ENCODE measurements around the gene ELOVL2. TPM values are rescaled to one million over a fixed set of nuclear protein-coding genes. Genes with fewer than 3 reads are reported as not detected.
"Not testable (repeated sequence)": the region's sequence is repeated elsewhere in the genome, so short reads cannot be mapped to it uniquely, and the experiment has no call there.

Gene ELOVL2
- total and polyA plus RNA-seq, 3 experiments from 2014 or later: not detected

DNA sequence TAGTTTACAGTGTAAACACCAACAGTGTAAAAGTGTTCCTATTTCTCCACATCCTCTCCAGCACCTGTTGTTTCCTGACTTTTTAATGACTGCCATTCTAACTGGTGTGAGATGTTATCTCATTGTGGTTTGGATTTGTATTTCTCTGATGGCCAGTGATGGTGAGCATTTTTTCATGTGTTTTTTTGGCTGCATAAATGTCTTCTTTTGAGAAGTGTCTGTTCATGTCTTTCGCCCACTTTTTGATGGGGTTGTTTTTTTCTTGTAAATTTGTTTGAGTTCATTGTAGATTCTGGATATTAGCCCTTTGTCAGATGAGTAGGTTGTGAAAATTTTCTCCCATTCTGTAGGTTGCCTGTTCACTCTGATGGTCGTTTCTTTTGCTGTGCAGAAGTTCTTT lies 59.1 kb downstream of the ELOVL2 start:
- CTCF ChIA-PET; H3K27ac Mint-ChIP-seq; H3K27ac ChIP-seq (ENCODE audit: low read depth, low read length); H3K27me3 ChIP-seq (ENCODE audit: insufficient read depth, low read length, poor library complexity, severe bottlenecking); H3K4me1 ChIP-seq (ENCODE audit: insufficient read depth, low read length); H3K4me1 Mint-ChIP-seq; DNase-seq; H3K9me3 Mint-ChIP-seq; H3K9me3 ChIP-seq (ENCODE audit: low read length); POLR2A ChIA-PET; H3K36me3 ChIP-seq (ENCODE audit: insufficient read depth, low read length); H3K4me3 Mint-ChIP-seq; H3K36me3 Mint-ChIP-seq; H3K4me3 ChIP-seq (ENCODE audit: low read length): not testable (repeated sequence)
- peaks cover 6 to 13% of the 10 kb centered on the region in 2 donors for H3K27me3 Mint-ChIP-seq

DNA sequence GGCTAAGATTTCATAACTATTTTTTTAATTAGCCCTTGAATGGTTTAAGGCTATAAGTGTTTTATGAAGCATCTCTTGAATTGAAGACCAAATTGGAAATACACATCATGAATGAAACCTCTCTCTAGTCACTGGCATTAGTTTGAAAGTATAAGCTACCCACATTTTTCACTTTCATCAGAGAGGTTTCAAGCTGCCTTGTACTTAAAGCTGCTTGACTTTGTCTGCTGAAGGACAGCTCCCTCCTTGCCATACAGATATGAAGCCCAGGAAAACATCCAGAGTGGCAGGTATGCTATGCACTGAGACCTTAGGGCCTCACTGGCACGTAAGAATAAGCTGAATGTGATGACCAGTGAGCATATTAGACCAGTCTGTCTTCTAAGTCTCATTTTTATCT lies 62.7 kb downstream of the ELOVL2 start:
- Histone ChIP-seq H3K36me3 (ENCODE audit: insufficient read depth, low read length) (no peaks in the 10 kb centered on the region), H3K4me1 (ENCODE audit: insufficient read depth, low read length) (no peaks in the 10 kb centered on the region), H3K9me3 (ENCODE audit: low read length) (no peaks in the 10 kb centered on the region), H3K27me3 (ENCODE audit: insufficient read depth, low read length, poor library complexity, severe bottlenecking) (no peaks in the 10 kb centered on the region), H3K4me3 (ENCODE audit: low read length) (no peak overlapping the region), H3K27ac (ENCODE audit: low read depth, low read length) (no peak overlapping the region)
- Mint-ChIP-seq H3K27ac (no peak overlapping the region), H3K4me3 (no peak overlapping the region), H3K9me3 (peaks cover 0 to 6% (median 0%) of the 10 kb centered on the region in 5 donors), H3K27me3 (peaks cover 0 to 12% of the 10 kb centered on the region in 2 donors), H3K4me1 (no peaks in the 10 kb centered on the region), H3K36me3 (no peaks in the 10 kb centered on the region)
- DNase-seq: no peak
- ChIA-PET CTCF (no interaction called here), POLR2A (no interaction called here)

DNA sequence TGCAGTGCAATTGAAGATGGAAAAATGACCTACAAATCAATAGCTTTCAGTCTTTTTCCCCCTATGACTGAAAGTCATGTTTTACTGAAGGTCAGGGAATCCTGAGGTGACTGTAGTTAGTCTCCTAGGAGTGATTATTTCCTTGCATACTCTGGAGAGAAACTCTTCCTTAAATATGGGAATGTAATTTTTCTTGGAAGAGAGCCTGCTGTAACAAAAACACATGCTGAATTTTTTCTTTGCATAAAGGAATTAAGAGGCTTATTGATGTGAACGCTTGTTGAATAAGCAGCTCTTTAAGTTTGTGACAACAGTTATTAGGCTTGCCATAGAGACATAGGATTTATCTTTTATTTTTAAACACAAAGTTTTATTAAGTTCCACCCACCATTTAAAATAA lies 64.5 kb downstream of the ELOVL2 start:
- H3K9me3 ChIP-seq (ENCODE audit: low read length): no peaks in the 10 kb centered on the region
- ChIA-PET CTCF (interaction anchor here (1.0 kb wide), 1 partner anchor 25 kb away, joined by 4 read pairs; no protein-coding TSS in a partner anchor), POLR2A (no interaction called here)
- H3K27ac Mint-ChIP-seq: no peak overlapping the region
- H3K27me3 Mint-ChIP-seq: peaks cover 0 to 12% of the 10 kb centered on the region in 2 donors
- H3K4me3 Mint-ChIP-seq: no peak overlapping the region
- no peaks in the 10 kb centered on the region for H3K4me1 ChIP-seq (ENCODE audit: insufficient read depth, low read length)
- H3K27me3 ChIP-seq (ENCODE audit: insufficient read depth, low read length, poor library complexity, severe bottlenecking): no peaks in the 10 kb centered on the region
- H3K36me3 Mint-ChIP-seq: no peaks in the 10 kb centered on the region
- DNase-seq: no peak
- H3K27ac ChIP-seq (ENCODE audit: low read depth, low read length): no peak overlapping the region
- no peaks in the 10 kb centered on the region for H3K4me1 Mint-ChIP-seq
- no peaks in the 10 kb centered on the region for H3K9me3 Mint-ChIP-seq
- H3K4me3 ChIP-seq (ENCODE audit: low read length): no peak overlapping the region
- no peaks in the 10 kb centered on the region for H3K36me3 ChIP-seq (ENCODE audit: insufficient read depth, low read length)

DNA sequence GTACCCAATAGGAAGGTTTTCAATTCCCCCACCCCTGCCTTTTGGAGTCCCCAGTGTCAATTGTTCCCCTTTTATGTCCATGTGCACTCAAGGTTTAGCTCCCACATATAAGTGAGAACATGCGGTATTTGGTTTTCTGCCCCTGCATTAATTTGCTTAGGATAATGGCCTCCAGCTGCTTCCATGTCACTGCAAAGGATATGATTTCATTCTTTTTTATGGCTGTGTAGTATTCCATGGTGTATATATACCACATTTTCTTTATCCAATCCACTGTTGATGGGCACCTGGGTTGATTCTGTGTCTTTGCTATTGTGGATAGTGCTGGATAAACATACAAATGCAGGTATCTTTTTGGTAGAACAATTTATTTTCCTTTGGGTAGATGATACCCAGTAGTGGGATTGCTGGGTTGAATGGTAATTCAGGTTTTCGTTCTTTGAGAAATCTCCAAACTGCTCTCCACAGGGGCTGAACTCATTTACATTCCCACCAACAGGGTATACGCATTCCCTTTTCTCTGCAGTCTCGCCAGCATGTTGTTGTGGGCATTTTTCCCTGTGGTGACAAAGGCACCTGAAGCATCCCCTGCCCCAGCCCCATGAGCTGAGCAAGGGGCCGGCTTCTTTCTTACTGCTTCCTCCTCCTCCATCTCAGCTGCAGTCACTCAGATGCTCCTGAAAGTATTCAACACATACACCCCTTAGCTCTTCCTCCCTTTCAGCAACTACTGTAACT lies 66.7 kb downstream of the ELOVL2 start:
- no peak overlapping the region for H3K4me3 Mint-ChIP-seq

DNA sequence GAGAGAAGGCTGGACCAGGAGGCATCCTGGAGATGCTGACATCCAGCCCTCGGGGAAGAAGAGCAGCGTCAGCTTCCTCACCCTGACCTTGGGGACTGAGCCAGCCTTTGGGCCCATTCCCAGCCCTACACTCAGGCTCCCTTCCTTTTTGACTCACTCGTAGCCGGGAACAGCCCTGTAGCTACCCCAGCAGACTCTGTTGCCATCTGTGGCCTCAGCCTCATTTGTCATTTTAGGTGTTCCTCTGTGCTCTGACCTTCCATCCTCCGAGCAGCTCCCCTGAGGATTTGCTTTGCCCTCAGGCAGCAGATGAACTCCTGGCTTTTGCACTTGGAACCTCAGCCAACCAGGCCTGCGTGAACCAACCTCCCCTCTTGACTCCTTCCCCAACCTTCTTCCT lies 67.5 kb downstream of the ELOVL2 start:
- H3K9me3 Mint-ChIP-seq: no peaks in the 10 kb centered on the region
- H3K36me3 ChIP-seq (ENCODE audit: insufficient read depth, low read length): no peaks in the 10 kb centered on the region
- H3K4me1 Mint-ChIP-seq: no peaks in the 10 kb centered on the region
- H3K27ac Mint-ChIP-seq: no peak overlapping the region
- H3K9me3 ChIP-seq (ENCODE audit: low read length): no peaks in the 10 kb centered on the region
- no peak overlapping the region for H3K27ac ChIP-seq (ENCODE audit: low read depth, low read length)
- peaks cover 0 to 12% of the 10 kb centered on the region in 2 donors for H3K27me3 Mint-ChIP-seq
- no peak for DNase-seq
- no peak overlapping the region for H3K4me3 ChIP-seq (ENCODE audit: low read length)
- no peak overlapping the region for H3K4me3 Mint-ChIP-seq
- ChIA-PET POLR2A (no interaction called here), CTCF (no interaction called here)
- no peaks in the 10 kb centered on the region for H3K4me1 ChIP-seq (ENCODE audit: insufficient read depth, low read length)
- H3K27me3 ChIP-seq (ENCODE audit: insufficient read depth, low read length, poor library complexity, severe bottlenecking): no peaks in the 10 kb centered on the region
- no peaks in the 10 kb centered on the region for H3K36me3 Mint-ChIP-seq

More for the DNA sequence above, 66.7 kb downstream of the ELOVL2 start:
- H3K27ac Mint-ChIP-seq: no peak overlapping the region
- ChIA-PET CTCF (no interaction called here), POLR2A (no interaction called here)
- H3K9me3 ChIP-seq (ENCODE audit: low read length): no peaks in the 10 kb centered on the region
- no peaks in the 10 kb centered on the region for H3K27me3 ChIP-seq (ENCODE audit: insufficient read depth, low read length, poor library complexity, severe bottlenecking)
- H3K4me3 ChIP-seq (ENCODE audit: low read length): no peak overlapping the region
- peaks cover 0 to 12% of the 10 kb centered on the region in 2 donors for H3K27me3 Mint-ChIP-seq
- H3K9me3 Mint-ChIP-seq: no peaks in the 10 kb centered on the region
- DNase-seq: no peak
- H3K4me1 ChIP-seq (ENCODE audit: insufficient read depth, low read length): no peaks in the 10 kb centered on the region
- no peaks in the 10 kb centered on the region for H3K4me1 Mint-ChIP-seq
- no peaks in the 10 kb centered on the region for H3K36me3 Mint-ChIP-seq
- H3K36me3 ChIP-seq (ENCODE audit: insufficient read depth, low read length): no peaks in the 10 kb centered on the region
- H3K27ac ChIP-seq (ENCODE audit: low read depth, low read length): no peak overlapping the region

DNA sequence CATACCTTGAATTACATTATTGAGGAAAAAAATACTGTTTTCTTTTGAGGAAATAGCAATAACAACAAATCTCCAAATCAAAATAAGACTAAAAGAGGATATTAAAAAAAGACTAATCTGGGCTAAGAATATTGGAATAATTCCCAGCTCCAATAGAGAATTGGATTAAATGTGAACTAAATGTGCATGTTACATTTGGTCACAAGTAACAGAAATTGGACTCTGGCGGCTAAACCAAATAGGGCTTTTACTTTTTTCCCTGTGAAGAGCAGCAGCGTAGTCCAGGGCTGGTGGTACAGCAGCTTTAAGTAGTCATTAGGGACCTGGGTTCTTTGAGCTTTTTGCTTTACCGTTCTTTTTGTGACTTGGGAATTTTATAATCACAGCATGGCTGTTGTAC lies 71.9 kb downstream of the ELOVL2 start:
- no peak overlapping the region for H3K27ac Mint-ChIP-seq
- no peaks in the 10 kb centered on the region for H3K4me1 ChIP-seq (ENCODE audit: insufficient read depth, low read length)
- H3K9me3 ChIP-seq (ENCODE audit: low read length): no peaks in the 10 kb centered on the region
- H3K27ac ChIP-seq (ENCODE audit: low read depth, low read length): no peak overlapping the region
- no peak overlapping the region for H3K4me3 Mint-ChIP-seq
- CTCF ChIA-PET: no interaction called here
- no peaks in the 10 kb centered on the region for H3K4me1 Mint-ChIP-seq
- POLR2A ChIA-PET: no interaction called here
- H3K27me3 Mint-ChIP-seq: peaks cover 1 to 14% of the 10 kb centered on the region in 2 donors
- H3K9me3 Mint-ChIP-seq: peaks cover 0 to 8% (median 5%) of the 10 kb centered on the region in 5 donors
- DNase-seq: no peak
- no peaks in the 10 kb centered on the region for H3K27me3 ChIP-seq (ENCODE audit: insufficient read depth, low read length, poor library complexity, severe bottlenecking)
- H3K36me3 Mint-ChIP-seq: peaks cover 0 to 6% (median 0%) of the 10 kb centered on the region in 3 donors
- H3K4me3 ChIP-seq (ENCODE audit: low read length): no peak overlapping the region
- H3K36me3 ChIP-seq (ENCODE audit: insufficient read depth, low read length): no peaks in the 10 kb centered on the region

DNA sequence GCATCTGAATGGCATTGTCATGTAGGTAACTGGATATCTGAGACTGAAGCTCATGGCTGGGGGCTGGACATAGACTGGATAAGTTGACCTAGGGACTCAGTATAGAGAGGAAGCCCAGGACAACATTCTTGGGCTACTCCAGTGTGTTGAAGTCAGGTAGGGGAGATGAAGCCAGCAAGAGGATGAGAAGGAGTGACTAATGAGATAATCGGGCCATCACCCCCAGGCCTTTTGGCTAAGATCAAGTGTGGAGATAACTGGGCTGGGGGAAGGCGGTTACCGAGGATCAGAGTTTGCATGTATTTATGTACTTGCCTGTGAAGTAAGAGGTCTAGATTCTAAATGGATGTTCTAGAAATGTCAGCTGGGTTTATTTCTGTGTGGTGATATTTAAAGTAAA lies 73.4 kb downstream of the ELOVL2 start:
- CTCF ChIA-PET: no interaction called here
- H3K36me3 Mint-ChIP-seq: peaks cover 0 to 6% (median 0%) of the 10 kb centered on the region in 3 donors

DNA sequence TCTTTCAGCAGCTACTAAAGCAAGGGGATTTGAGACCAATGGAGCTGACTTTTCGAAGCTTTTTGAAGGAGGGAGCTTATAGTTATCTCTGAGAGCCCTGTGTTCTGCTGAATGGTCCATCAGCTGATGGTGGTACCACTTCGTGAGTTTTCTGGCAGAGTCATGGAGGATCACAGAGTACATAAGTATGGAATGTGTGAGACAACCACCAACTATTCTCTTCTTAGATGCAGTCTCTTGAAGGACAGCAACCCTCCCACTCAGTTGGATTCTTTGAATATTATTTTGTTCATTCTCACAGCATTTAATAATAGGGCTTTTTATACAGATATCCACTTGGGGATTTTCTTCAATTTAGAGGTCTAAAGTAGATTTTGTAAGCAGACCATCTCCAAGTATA lies 75.3 kb downstream of the ELOVL2 start:
- no peak for DNase-seq
- no peaks in the 10 kb centered on the region for H3K27me3 ChIP-seq (ENCODE audit: insufficient read depth, low read length, poor library complexity, severe bottlenecking)
- ChIA-PET POLR2A (no interaction called here), CTCF (no interaction called here)
- H3K36me3 Mint-ChIP-seq: peaks cover 0 to 16% (median 0%) of the 10 kb centered on the region in 3 donors
- H3K9me3 ChIP-seq (ENCODE audit: low read length): no peaks in the 10 kb centered on the region
- H3K27me3 Mint-ChIP-seq: peaks cover 1 to 30% of the 10 kb centered on the region in 2 donors
- H3K27ac Mint-ChIP-seq: no peak overlapping the region
- H3K4me3 Mint-ChIP-seq: no peak overlapping the region
- no peaks in the 10 kb centered on the region for H3K4me1 ChIP-seq (ENCODE audit: insufficient read depth, low read length)
- H3K36me3 ChIP-seq (ENCODE audit: insufficient read depth, low read length): no peaks in the 10 kb centered on the region
- no peak overlapping the region for H3K4me3 ChIP-seq (ENCODE audit: low read length)
- H3K4me1 Mint-ChIP-seq: no peaks in the 10 kb centered on the region
- peaks cover 14 to 20% (median 16%) of the 10 kb centered on the region in 5 donors for H3K9me3 Mint-ChIP-seq
- no peak overlapping the region for H3K27ac ChIP-seq (ENCODE audit: low read depth, low read length)

More for the DNA sequence above, 73.4 kb downstream of the ELOVL2 start:
- no peaks in the 10 kb centered on the region for H3K27me3 ChIP-seq (ENCODE audit: insufficient read depth, low read length, poor library complexity, severe bottlenecking)
- POLR2A ChIA-PET: no interaction called here
- Mint-ChIP-seq H3K27me3 (peaks cover 1 to 20% of the 10 kb centered on the region in 2 donors), H3K4me3 (no peak overlapping the region), H3K9me3 (peaks cover 6 to 16% (median 9%) of the 10 kb centered on the region in 5 donors), H3K4me1 (no peaks in the 10 kb centered on the region), H3K27ac (no peak overlapping the region)
- no peaks in the 10 kb centered on the region for H3K4me1 ChIP-seq (ENCODE audit: insufficient read depth, low read length)
- no peaks in the 10 kb centered on the region for H3K9me3 ChIP-seq (ENCODE audit: low read length)
- DNase-seq: no peak
- no peak overlapping the region for H3K27ac ChIP-seq (ENCODE audit: low read depth, low read length)
- no peaks in the 10 kb centered on the region for H3K36me3 ChIP-seq (ENCODE audit: insufficient read depth, low read length)
- H3K4me3 ChIP-seq (ENCODE audit: low read length): no peak overlapping the region

Data from CD8-positive, alpha-beta memory T cell (primary cell).